Kidney (tissue), 14 donors: ENCODE results near the gene PROZ. TPM values are rescaled to one million over a fixed set of nuclear protein-coding genes. Genes with fewer than 3 reads are reported as not detected.
"Not testable (repeated sequence)": the region's sequence is repeated elsewhere in the genome, so short reads cannot be mapped to it uniquely, and the experiment has no call there.

Experiments
- DNase-seq, 5 donors: peaks; one replicate each; pipeline ENCODE4 v3.0.0-alpha.2; 2013 to 2020
- FAIRE-seq: peaks from 2 replicates; lab custom pipeline; 2012; peaks lifted over from hg19 to GRCh38; lab: Jason Lieb, UNC
- H3K27ac ChIP-seq, 2 donors: one replicate each; pipeline ENCODE4 v1.7.0; 2013; ENCODE audit warnings: low read depth in 2 of 2, low read length in 2 of 2, inconsistent platforms in 1 of 2
- H3K27me3 ChIP-seq: one replicate; pipeline ENCODE4 v1.7.1; 2013; ENCODE audit warnings: low read length, inconsistent platforms; ENCODE audit not compliant: control insufficient read depth, insufficient read depth
- H3K36me3 ChIP-seq, 3 donors: one replicate each; pipeline versions ENCODE4 v1.7.0 to v1.7.1; 2013; ENCODE audit warnings: low read length in 3 of 3, control low read depth in 1 of 3, inconsistent platforms in 1 of 3; ENCODE audit not compliant: insufficient read depth in 3 of 3, control insufficient read depth in 2 of 3
- H3K4me1 ChIP-seq, 3 donors: one replicate each; pipeline versions ENCODE4 v1.7.0 to v1.7.1; 2013; ENCODE audit warnings: low read length in 3 of 3, inconsistent platforms in 1 of 3, low read depth in 1 of 3; ENCODE audit not compliant: control insufficient read depth in 2 of 3, insufficient read depth in 2 of 3
- H3K4me3 ChIP-seq, 3 donors: one replicate each; pipeline versions ENCODE4 v1.7.0 to v1.8.1; 2013; ENCODE audit warnings: low read length in 3 of 3, control low read depth in 1 of 3, inconsistent platforms in 1 of 3
- H3K9ac ChIP-seq, 3 donors: one replicate each; pipeline versions ENCODE4 v1.7.0 to v1.7.1; 2013; ENCODE audit warnings: low read length in 3 of 3, control low read depth in 1 of 3, inconsistent platforms in 1 of 3
- H3K9me3 ChIP-seq, 3 donors: one replicate each; pipeline versions ENCODE4 v1.7.0 to v1.7.1; 2013; ENCODE audit warnings: low read length in 3 of 3, control low read depth in 1 of 3, inconsistent platforms in 1 of 3; ENCODE audit not compliant: control insufficient read depth in 2 of 3, insufficient read depth in 1 of 3
- intact Hi-C: fragments of 100-400 bp; cut with DNase I; formaldehyde crosslinking; loops from one replicate; pipeline ENCODE4 v1.11.1; 2022
- polyA plus RNA-seq: library from polyadenylated mRNA; stranded (reverse); fragments of 350-450 nt; fragmentation: Illumina TruSeq; extraction: RNeasy Lipid Tissue Mini Kit (QIAGEN cat#74804); gene quantifications from one replicate; pipeline ENCODE4 v1.2.3, GENCODE V29; 2014; ENCODE audit warnings: low read depth, low replicate concordance; ENCODE audit not compliant: insufficient read depth
- total RNA-seq: library from RNA; stranded (reverse); fragmentation: NEBNext Ultra II Directional; extraction: Animal tissue kit (Norgen Biotek cat#: 25700); gene quantifications from one replicate; pipeline ENCODE4 v1.2.1, GENCODE V29; 2021
- TF ChIP-seq, protein P1 (sequence below): IDR thresholded peaks from 3 replicates; pipeline ENCODE4 v1.5.1; 2012; ENCODE audit warnings: mild to moderate bottlenecking, moderate library complexity, borderline replicate concordance; ENCODE audit not compliant: insufficient read depth; ENCODE audit errors: extremely low read depth
- donor health status: control.
- donor health status: control.
- donor health status: control.
- donor health status: control.
- donor health status: control.
- donor health status: DM: yes; HTN: yes; CAD: no.
- donor health status: Normal renal cell carcinoma (clear cell type).

PROZ gene
- total and polyA plus RNA-seq, 2 donors from 2014 or later = 20.0 TPM; not detected in 1

DNA sequence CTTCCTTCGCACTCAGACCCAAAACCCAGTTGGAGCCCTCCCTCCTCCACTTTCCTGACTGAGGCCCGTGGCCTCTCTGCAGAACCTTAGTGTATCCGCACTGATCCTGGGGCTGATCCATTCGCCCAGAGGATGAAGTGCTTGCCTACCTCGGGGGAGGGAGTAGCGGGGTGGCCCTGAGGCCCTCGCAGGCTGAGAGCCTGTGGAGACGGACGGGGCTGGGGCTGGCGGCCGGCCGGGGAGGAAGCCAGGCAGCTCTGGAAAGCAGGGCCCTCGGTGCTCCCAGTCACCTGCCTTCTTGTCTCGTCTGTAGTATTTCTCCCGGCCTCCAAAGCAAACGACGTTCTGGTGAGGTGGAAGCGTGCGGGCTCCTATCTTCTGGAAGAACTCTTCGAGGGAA is 1.3 kb downstream of the PROZ start:
- Histone ChIP-seq H3K9ac (no peak overlapping the region), H3K36me3 (no peaks in the 10 kb centered on the region), H3K9me3 (no peaks in the 10 kb centered on the region), H3K27me3 (no peaks in the 10 kb centered on the region), H3K4me1 (peaks cover 0 to 6% (median 0%) of the 10 kb centered on the region in 3 donors), H3K4me3 (no peak overlapping the region), H3K27ac (no peak overlapping the region)
- TF ChIP-seq, protein P1, sequence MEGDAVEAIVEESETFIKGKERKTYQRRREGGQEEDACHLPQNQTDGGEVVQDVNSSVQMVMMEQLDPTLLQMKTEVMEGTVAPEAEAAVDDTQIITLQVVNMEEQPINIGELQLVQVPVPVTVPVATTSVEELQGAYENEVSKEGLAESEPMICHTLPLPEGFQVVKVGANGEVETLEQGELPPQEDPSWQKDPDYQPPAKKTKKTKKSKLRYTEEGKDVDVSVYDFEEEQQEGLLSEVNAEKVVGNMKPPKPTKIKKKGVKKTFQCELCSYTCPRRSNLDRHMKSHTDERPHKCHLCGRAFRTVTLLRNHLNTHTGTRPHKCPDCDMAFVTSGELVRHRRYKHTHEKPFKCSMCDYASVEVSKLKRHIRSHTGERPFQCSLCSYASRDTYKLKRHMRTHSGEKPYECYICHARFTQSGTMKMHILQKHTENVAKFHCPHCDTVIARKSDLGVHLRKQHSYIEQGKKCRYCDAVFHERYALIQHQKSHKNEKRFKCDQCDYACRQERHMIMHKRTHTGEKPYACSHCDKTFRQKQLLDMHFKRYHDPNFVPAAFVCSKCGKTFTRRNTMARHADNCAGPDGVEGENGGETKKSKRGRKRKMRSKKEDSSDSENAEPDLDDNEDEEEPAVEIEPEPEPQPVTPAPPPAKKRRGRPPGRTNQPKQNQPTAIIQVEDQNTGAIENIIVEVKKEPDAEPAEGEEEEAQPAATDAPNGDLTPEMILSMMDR = no peak
- intact Hi-C loops = no loop called here
- no peak for FAIRE-seq
- no peak for DNase-seq

DNA sequence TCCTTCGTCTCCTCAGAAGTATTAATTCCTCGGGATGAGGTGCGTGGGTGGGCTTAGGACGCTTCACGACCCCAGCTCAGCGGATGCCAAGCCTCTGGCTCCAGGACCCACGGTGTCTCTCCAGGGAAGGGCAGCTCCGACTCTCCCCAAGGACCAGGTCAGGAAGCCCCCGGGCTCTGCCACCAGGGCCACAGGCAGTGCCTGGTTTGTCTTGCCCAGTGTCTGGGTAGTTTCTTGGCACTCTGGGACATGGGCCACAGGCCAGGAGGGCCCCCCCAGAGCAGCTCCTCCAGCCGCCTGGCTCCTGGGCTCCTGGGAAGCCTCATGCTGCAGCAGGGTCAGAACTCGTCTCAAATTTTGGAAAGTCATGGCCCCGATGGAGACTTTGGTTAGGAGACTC is 2.5 kb downstream of the PROZ start:
- intact Hi-C loops = no loop called here
- no peak for FAIRE-seq

DNA sequence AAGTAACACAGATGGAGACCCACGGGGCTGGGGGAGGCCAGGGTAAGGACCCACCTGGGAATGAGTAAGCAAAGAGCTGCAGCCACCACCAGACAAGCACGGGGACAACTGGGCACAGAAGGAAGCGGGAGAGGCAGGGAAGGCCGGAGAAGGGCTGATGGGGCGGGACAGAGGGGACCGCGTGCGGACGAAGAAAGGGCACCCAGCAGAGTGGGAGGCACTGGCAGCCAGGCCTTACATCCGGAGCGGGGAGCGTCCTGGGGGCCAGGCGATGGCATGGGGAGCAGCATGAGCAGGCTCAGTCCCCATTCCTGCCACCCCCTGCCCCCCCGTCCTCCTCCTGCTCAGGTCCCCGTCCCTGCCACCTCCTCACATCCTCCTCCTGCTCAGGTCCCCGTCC is 3.0 kb downstream of the PROZ start:
- Histone ChIP-seq H3K9me3 (no peaks in the 10 kb centered on the region), H3K9ac (no peak overlapping the region), H3K27ac (no peak overlapping the region), H3K27me3 (no peaks in the 10 kb centered on the region), H3K4me1 (peaks cover 0 to 5% (median 0%) of the 10 kb centered on the region in 3 donors), H3K36me3 (no peaks in the 10 kb centered on the region), H3K4me3 (no peak overlapping the region)
- TF ChIP-seq, protein P1 = no peak
- no peak for DNase-seq
- intact Hi-C loops = no loop called here
- FAIRE-seq = no peak

More for the DNA sequence above, 2.5 kb downstream of the PROZ start:
- no peak overlapping the region for H3K4me3 ChIP-seq
- peaks cover 0 to 5% (median 0%) of the 10 kb centered on the region in 3 donors for H3K4me1 ChIP-seq
- no peaks in the 10 kb centered on the region for H3K36me3 ChIP-seq
- TF ChIP-seq, protein P1 = no peak
- no peaks in the 10 kb centered on the region for H3K9me3 ChIP-seq
- peak in 1 of 5 donors; percentile 32 for DNase-seq
- H3K27me3 ChIP-seq = no peaks in the 10 kb centered on the region
- no peak overlapping the region for H3K9ac ChIP-seq
- no peak overlapping the region for H3K27ac ChIP-seq

- H3K9me3 ChIP-seq, H3K27me3 ChIP-seq, DNase-seq, H3K27ac ChIP-seq, H3K9ac ChIP-seq, H3K36me3 ChIP-seq, H3K4me1 ChIP-seq, intact Hi-C loops, H3K4me3 ChIP-seq, FAIRE-seq: not testable (repeated sequence)
Observed at GRCh38 chr13:113161975-113162374, 3.5 kb downstream of the PROZ start.
